HG03039 (cell line): ENCODE data around the gene DAB1.
"Not testable (repeated sequence)": the region's sequence is repeated elsewhere in the genome, so short reads cannot be mapped to it uniquely, and the experiment has no call there.

ENCODE experiments used
- ATAC-seq: cut with Tn5 transposase; IDR thresholded peaks from one replicate; pipeline ENCODE4 v1.9.1; 2021; ENCODE audit warnings: mild to moderate bottlenecking, moderate library complexity; ENCODE audit not compliant: unreplicated experiment

DAB1 gene

DNA sequence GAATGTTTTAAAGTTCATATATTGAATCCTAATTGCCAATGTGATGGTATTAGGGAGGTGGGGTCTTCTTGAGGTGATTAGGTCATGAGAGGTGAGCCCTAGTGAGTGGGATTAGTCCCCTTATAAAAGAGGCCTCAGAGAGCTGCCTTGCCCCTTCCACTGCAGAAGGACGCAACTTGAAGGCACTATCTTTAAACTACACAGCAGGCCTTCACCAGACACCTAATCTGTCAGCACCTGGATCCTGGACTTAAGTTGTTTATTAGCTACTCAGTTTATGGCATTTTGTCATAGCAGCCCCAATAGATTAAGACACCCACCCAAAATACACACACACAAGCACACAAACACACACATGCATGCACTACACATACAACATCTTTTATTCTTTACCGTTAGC lies 61.4 kb downstream of the DAB1 start:
- no peak for ATAC-seq

- no peak for ATAC-seq
Observed at GRCh38 chr1:57361516-57361915, 62.3 kb downstream of the DAB1 start.

GRCh38 chr1:57360846-57361407 lies 62.9 kb downstream of the DAB1 start:
- ATAC-seq = no peak

GRCh38 chr1:57357462-57357861 lies 66.4 kb downstream of the DAB1 start:
- ATAC-seq = no peak

GRCh38 chr1:57353654-57354053 lies 70.2 kb downstream of the DAB1 start:
- no peak for ATAC-seq

GRCh38 chr1:57350610-57351009 lies 73.2 kb downstream of the DAB1 start:
- no peak for ATAC-seq

- ATAC-seq = no peak
Observed at GRCh38 chr1:57348921-57349320, 74.9 kb downstream of the DAB1 start.

DNA sequence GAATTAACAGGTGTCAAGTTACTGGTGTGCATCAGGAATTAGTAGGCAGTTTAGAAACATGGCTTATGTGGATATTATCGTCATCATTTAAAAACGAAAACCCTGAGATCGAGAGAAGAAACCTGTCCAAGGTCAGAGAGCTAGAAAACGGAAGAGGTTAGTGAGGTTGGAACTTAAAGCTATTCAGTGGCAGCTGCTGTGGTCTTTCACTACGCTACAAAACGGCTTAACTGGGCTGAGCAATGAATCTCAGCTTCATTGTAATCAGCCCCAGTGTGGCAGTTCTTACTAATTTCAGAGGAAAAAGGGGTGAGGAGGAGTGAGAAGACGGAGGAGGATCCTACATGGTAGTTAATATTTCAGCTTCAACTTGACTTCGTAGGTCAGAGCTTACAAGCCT lies 77.9 kb downstream of the DAB1 start:
- ATAC-seq = no peak

DNA sequence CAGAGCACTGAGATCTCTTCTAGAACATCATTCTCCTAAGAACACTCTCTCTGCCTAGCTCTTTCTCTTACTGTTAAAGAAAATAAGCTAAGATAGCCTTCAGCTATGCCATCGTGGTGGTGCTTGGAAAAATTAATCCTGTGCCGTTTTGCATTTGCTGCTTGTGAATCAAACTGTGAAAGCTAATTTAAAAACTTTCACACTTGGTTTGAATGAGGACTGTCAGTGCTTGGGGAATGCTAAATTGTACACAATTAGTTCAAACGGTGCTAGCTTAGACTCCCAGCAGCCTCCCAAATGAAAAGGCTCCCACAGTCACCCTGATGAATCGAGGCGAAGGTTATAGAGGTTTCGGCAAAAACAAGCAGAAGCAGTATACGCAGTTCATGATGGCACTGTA lies 79.6 kb downstream of the DAB1 start:
- ATAC-seq = no peak

DNA sequence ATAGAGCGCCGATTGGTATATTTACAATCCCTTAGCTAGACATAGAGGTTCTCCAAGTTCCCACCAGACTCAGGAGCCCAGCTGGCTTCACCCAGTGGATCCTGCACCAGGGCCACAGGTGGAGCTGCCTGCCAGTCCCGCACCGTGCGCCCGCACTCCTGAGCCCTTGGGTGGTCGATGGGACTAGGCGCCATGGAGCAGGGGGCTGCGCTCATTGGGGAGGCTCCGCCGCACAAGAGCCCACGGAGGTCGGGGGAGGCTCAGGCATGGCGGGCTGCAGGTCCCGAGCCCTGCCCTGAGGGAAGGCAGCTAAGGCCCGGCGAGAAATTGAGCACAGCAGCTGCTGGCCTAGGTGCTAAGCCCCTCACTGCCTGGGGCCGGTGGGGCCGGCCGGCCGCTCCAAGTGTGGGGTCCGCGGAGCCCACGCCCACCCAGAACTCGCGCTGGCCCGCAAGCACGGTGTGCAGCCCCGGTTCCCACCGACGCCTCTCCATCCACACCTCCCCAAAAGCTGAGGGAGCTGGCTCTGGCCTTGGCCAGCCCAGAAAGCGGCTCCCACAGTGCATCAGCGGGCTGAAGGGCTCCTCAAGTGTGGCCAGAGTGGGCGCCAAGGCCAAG lies 80.5 kb downstream of the DAB1 start:
- not testable (repeated sequence) for ATAC-seq

DNA sequence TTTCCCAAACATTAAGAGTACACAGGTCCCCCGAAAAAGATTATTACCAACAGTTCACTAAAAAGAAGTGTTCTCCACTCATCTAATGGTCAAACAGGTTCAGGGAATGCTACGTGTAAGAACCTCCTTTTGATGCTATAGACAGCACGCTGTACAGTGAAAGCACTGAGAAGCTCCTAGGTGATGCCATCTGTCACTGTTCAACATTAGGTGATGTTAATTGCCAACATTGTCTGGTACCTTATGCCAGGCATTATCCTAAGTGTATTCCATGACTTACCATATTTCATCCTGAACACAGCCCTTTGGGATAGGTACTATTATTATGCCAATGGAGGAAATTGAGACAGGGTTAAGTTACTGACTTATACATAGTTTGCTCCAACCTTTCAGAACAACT lies 82.1 kb downstream of the DAB1 start:
- ATAC-seq = no peak

- ATAC-seq = no peak
Observed at GRCh38 chr1:57340334-57341070, 83.4 kb downstream of the DAB1 start.

DNA sequence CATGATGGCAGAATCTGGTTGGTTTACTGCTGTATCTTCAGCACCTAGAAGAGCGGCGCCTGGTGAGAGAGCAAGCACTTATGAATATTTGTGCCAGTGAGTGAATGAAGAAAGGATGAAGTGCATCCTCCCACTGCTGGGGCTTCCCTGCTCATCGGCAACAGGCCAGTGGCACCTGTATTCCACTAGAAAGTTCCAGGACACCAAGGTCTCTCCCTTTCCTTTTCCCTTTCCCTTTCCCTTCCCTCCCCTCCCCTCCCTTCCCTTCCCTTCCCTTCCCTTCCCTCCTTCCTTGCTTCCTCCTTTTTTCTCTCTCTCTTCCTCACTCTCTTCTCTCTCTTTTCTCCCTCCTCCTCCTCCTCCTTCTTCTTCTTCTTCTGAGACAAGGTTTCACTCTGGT lies 86.2 kb downstream of the DAB1 start:
- no peak for ATAC-seq

GRCh38 chr1:57336793-57337192 lies 87.1 kb downstream of the DAB1 start:
- no peak for ATAC-seq

- ATAC-seq = no peak
Observed at GRCh38 chr1:57331620-57332019, 92.2 kb downstream of the DAB1 start.

DNA sequence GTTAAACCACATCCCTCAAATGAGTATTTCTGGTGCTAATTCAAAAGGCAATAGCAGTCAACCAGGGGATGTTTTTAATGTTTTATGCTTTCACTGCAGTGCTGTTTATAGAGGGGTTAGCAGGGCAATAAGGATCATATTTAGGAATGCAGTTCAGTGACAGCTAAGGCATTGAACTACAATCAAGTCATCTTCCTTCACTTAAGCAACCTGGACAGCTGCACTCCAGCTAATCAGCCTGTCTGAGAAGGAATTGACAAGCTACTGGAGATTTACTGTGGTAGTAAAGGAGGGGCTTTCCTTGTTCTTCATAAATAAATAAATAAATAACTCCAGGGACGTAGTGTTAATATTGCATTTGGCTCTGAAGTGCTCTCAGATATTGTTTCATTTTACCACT lies 93.9 kb downstream of the DAB1 start:
- ATAC-seq = no peak

DNA sequence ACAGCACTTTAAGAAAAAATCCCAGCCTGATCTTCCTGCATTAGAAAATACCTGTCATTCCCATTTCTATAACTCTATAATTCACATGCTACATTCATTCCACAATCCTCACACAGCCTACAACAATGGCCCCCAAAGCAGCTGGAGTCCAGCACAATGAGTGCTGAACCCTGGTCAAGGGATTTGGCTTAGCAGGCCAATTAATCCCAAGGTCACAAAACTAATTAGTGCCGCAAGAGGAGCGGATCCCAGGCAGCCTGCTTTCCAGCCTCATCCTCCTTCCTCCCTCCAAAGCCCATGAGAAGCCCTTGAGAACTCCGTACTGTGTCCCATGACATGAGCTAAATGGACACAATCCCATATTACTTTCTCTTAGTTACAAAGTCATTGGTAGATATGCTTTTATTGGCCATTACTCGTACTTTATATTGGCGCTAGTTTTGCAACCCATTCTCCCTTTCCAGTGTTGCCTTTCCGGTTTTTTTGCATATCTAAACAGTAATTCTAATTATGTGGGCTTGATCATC lies 94.8 kb downstream of the DAB1 start:
- no peak for ATAC-seq

GRCh38 chr1:57327946-57328345 lies 95.9 kb downstream of the DAB1 start:
- ATAC-seq = no peak

- ATAC-seq = no peak
Observed at GRCh38 chr1:57327336-57327735, 96.5 kb downstream of the DAB1 start.

- no peak for ATAC-seq
Observed at GRCh38 chr1:57325536-57325935, 98.3 kb downstream of the DAB1 start.

GRCh38 chr1:57325117-57325516 lies 98.7 kb downstream of the DAB1 start:
- no peak for ATAC-seq

GRCh38 chr1:57324388-57324787 lies 99.5 kb downstream of the DAB1 start:
- no peak for ATAC-seq
